ENCODE results near the gene ZFAND2B.

DNA sequence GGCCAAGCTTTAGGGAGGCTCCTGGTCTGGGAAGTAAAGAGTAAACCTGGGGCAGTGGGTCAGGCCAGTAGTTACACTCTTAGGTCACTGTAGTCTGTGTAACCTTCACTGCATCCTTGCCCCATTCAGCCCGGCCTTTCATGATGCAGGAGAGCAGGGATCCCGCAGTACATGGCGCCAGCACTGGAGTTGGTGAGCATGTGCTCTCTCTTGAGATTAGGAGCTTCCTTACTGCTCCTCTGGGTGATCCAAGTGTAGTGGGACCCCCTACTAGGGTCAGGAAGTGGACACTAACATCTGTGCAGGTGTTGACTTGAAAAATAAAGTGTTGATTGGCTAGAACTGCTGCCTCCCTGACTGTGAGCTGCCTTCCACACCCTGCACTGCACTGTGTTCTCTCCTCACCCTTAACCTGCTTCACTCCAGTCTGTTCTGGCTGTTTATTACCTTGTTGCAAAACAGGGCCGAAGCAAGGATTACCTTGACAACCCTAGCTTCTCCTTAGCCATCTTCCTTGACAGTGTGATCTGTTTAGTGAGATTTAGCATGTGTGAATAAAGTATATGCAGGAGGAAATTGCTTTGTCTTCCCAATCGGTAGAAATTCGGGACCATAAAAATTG, 23.3 kb upstream of the ZFAND2B start:
- TF ChIP-seq, protein P1, sequence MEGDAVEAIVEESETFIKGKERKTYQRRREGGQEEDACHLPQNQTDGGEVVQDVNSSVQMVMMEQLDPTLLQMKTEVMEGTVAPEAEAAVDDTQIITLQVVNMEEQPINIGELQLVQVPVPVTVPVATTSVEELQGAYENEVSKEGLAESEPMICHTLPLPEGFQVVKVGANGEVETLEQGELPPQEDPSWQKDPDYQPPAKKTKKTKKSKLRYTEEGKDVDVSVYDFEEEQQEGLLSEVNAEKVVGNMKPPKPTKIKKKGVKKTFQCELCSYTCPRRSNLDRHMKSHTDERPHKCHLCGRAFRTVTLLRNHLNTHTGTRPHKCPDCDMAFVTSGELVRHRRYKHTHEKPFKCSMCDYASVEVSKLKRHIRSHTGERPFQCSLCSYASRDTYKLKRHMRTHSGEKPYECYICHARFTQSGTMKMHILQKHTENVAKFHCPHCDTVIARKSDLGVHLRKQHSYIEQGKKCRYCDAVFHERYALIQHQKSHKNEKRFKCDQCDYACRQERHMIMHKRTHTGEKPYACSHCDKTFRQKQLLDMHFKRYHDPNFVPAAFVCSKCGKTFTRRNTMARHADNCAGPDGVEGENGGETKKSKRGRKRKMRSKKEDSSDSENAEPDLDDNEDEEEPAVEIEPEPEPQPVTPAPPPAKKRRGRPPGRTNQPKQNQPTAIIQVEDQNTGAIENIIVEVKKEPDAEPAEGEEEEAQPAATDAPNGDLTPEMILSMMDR (IDR thresholded peaks at IDR 0.05): no peak
- no peak for TF ChIP-seq POLR2A (IDR thresholded peaks at IDR 0.05)
